ENCODE data around the gene REC8.

The REC8 gene

GRCh38 chr14:24139272-24139934, 32.5 kb upstream of the REC8 start:
- H3K9me3 ChIP-seq (ENCODE audit: control insufficient read depth in 1 of 2, low read length in 2 of 2), result no peaks in the 10 kb centered on the region
- peaks cover 14 to 49% of the 10 kb centered on the region in 2 donors for H3K4me1 ChIP-seq (ENCODE audit: control insufficient read depth in 1 of 2, insufficient read depth in 2 of 2, low read length in 2 of 2)
- H3K4me3 ChIP-seq (ENCODE audit: low read depth in 1 of 2, low read length in 2 of 2), result peak overlapping the region in 1 of 2 donors; percentile 3
- no peak overlapping the region for H3K27ac ChIP-seq (ENCODE audit: low read length)
- no peaks in the 10 kb centered on the region for H3K27me3 ChIP-seq (ENCODE audit: low read depth, low read length)
- H3K36me3 ChIP-seq (ENCODE audit: control insufficient read depth in 1 of 2, insufficient read depth in 2 of 2, low read length in 2 of 2), result peaks cover 20 to 34% of the 10 kb centered on the region in 2 donors

DNA sequence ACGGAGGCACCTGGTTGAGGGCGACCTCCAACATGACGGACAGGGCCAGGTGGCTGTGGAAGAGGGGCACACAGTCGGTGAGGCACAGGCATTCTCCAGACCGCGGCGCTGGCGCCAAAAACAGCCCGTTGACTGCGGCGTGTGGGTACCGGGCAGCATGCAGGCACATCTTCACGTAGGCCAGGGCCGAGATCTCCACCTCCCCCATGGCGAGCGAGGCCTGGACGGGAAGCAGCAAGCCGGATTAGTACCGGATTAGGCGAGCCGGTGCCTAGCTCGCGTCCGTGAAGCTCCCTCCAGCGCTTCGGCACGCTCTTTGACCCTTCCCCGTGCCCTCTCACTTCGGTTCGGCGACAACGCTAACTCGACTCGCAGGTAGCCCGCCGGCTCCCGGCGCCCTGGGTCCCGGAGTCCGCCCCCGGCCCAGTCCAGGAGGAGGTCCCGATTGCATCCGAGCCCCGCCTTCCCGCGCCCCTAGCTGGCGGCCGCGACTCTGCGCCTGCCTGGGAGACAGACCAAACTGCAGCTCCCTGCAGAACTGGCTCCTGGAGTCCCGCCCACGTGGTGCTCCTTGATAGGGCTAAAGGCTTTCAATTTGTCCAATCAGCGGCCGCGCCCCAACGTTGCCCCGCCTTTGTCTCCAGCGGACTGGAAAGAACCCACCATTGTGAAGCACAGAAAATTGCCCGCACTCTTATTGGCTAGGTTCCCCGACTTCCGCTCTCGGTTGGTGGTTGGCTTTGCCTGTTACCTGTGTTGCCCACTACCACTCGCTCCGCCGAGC, 30.6 kb upstream of the REC8 start, which contains the start of gene EMC9:
EMC9 (minus strand) TSS at position 495 of the 784 bp plus-strand sequence; CDS start at position 208, 287 bp downstream.
- H3K36me3 ChIP-seq (ENCODE audit: control insufficient read depth in 1 of 2, insufficient read depth in 2 of 2, low read length in 2 of 2), result peaks cover 20 to 34% of the 10 kb centered on the region in 2 donors
- H3K4me3 ChIP-seq (ENCODE audit: low read depth in 1 of 2, low read length in 2 of 2), result peak within 1 kb of the TSS; percentile 84 to 91
- peaks cover 18 to 57% of the 10 kb centered on the region in 2 donors for H3K4me1 ChIP-seq (ENCODE audit: control insufficient read depth in 1 of 2, insufficient read depth in 2 of 2, low read length in 2 of 2)
- H3K27ac ChIP-seq (ENCODE audit: low read length), result peak within 1 kb of the TSS; percentile 46
- H3K27me3 ChIP-seq (ENCODE audit: low read depth, low read length), result no peaks in the 10 kb centered on the region
- H3K9me3 ChIP-seq (ENCODE audit: control insufficient read depth in 1 of 2, low read length in 2 of 2), result no peaks in the 10 kb centered on the region

- Histone ChIP-seq H3K27ac (ENCODE audit: low read length) (no peak overlapping the region), H3K4me3 (ENCODE audit: low read depth in 1 of 2, low read length in 2 of 2) (no peak overlapping the region), H3K36me3 (ENCODE audit: control insufficient read depth in 1 of 2, insufficient read depth in 2 of 2, low read length in 2 of 2) (peaks cover 14 to 23% of the 10 kb centered on the region in 2 donors), H3K27me3 (ENCODE audit: low read depth, low read length) (no peaks in the 10 kb centered on the region), H3K9me3 (ENCODE audit: control insufficient read depth in 1 of 2, low read length in 2 of 2) (no peaks in the 10 kb centered on the region), H3K4me1 (ENCODE audit: control insufficient read depth in 1 of 2, insufficient read depth in 2 of 2, low read length in 2 of 2) (peaks cover 14 to 47% of the 10 kb centered on the region in 2 donors)
These were observed 28.4 kb upstream of the REC8 start for GRCh38 chr14:24143511-24143910.

DNA sequence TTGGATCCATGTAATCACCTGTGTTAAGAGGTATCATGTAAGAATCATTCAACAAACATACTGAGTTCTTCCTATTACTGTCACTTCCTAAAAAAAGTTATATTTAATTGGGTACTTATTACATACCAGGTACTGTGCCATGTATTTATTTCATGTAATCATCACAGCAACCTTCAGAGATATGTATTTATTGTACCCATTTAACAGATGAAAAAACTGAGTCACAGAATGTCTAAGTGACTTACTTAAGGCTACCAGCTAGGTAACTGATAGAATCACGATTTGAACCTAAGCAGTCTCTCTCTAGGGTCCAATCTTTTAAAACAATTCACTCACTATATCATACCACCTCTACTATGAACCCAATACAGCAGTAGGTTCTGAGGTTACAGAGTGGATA, 27.4 kb upstream of the REC8 start:
- Histone ChIP-seq H3K27ac (ENCODE audit: low read length) (peak overlapping the region; percentile 21), H3K4me1 (ENCODE audit: control insufficient read depth in 1 of 2, insufficient read depth in 2 of 2, low read length in 2 of 2) (peaks cover 16 to 47% of the 10 kb centered on the region in 2 donors), H3K36me3 (ENCODE audit: control insufficient read depth in 1 of 2, insufficient read depth in 2 of 2, low read length in 2 of 2) (peaks cover 7 to 16% of the 10 kb centered on the region in 2 donors), H3K9me3 (ENCODE audit: control insufficient read depth in 1 of 2, low read length in 2 of 2) (no peaks in the 10 kb centered on the region), H3K27me3 (ENCODE audit: low read depth, low read length) (no peaks in the 10 kb centered on the region), H3K4me3 (ENCODE audit: low read depth in 1 of 2, low read length in 2 of 2) (no peak overlapping the region)

- Histone ChIP-seq H3K27ac (ENCODE audit: low read length) (peak overlapping the region; percentile 90), H3K4me3 (ENCODE audit: low read depth in 1 of 2, low read length in 2 of 2) (peak overlapping the region; percentile 80 to 94)
These were observed 26.7 kb upstream of the REC8 start for GRCh38 chr14:24145219-24145618.

GRCh38 chr14:24145690-24146452, 26.0 kb upstream of the REC8 start:
- Histone ChIP-seq H3K4me3 (ENCODE audit: low read depth in 1 of 2, low read length in 2 of 2) (peak overlapping the region; percentile 80 to 94), H3K9me3 (ENCODE audit: control insufficient read depth in 1 of 2, low read length in 2 of 2) (no peaks in the 10 kb centered on the region), H3K27ac (ENCODE audit: low read length) (peak overlapping the region; percentile 90), H3K4me1 (ENCODE audit: control insufficient read depth in 1 of 2, insufficient read depth in 2 of 2, low read length in 2 of 2) (peaks cover 16 to 37% of the 10 kb centered on the region in 2 donors), H3K36me3 (ENCODE audit: control insufficient read depth in 1 of 2, insufficient read depth in 2 of 2, low read length in 2 of 2) (peaks cover 21 to 28% of the 10 kb centered on the region in 2 donors), H3K27me3 (ENCODE audit: low read depth, low read length) (no peaks in the 10 kb centered on the region)

More at GRCh38 chr14:24145219-24145618, 26.7 kb upstream of the REC8 start:
- H3K36me3 ChIP-seq (ENCODE audit: control insufficient read depth in 1 of 2, insufficient read depth in 2 of 2, low read length in 2 of 2), result peaks cover 14 to 21% of the 10 kb centered on the region in 2 donors
- H3K4me1 ChIP-seq (ENCODE audit: control insufficient read depth in 1 of 2, insufficient read depth in 2 of 2, low read length in 2 of 2), result peaks cover 16 to 43% of the 10 kb centered on the region in 2 donors
- no peaks in the 10 kb centered on the region for H3K9me3 ChIP-seq (ENCODE audit: control insufficient read depth in 1 of 2, low read length in 2 of 2)
- H3K27me3 ChIP-seq (ENCODE audit: low read depth, low read length), result no peaks in the 10 kb centered on the region

DNA sequence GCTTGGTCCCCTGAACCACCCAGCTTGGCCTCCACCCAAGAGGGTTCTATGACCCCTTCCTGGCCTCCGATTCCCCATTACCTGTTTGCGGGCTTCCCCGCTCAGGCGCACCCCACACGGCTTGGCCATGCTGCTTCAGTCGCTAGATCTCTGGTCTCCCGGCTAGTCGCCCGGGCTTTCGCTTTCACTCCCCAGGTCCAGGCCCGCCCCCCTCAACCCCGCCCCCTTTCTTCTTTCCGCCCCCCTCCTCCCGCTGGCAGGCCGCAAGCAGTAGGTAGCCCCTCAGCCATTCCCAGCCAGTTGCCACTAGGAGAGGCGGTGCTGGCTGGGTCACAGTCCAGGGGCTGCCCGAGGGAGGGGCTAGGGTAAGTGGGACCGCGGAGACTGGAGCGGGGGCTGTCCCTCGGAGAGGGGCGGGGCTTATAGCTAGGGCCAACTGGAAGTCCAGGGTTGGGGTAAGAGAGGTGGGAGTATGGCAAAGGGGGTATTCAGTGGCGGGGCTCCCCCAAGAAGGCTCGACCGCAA, 25.4 kb upstream of the REC8 start, which contains the start of gene PSME2:
PSME2 (minus strand) TSS at position 158 of the 525 bp plus-strand sequence; CDS start at position 129, 29 bp downstream.
- Histone ChIP-seq H3K27me3 (ENCODE audit: low read depth, low read length) (no peaks in the 10 kb centered on the region), H3K4me1 (ENCODE audit: control insufficient read depth in 1 of 2, insufficient read depth in 2 of 2, low read length in 2 of 2) (peaks cover 16 to 37% of the 10 kb centered on the region in 2 donors), H3K27ac (ENCODE audit: low read length) (peak within 1 kb of the TSS; percentile 90), H3K9me3 (ENCODE audit: control insufficient read depth in 1 of 2, low read length in 2 of 2) (no peaks in the 10 kb centered on the region), H3K36me3 (ENCODE audit: control insufficient read depth in 1 of 2, insufficient read depth in 2 of 2, low read length in 2 of 2) (peaks cover 27 to 34% of the 10 kb centered on the region in 2 donors), H3K4me3 (ENCODE audit: low read depth in 1 of 2, low read length in 2 of 2) (peak within 1 kb of the TSS; percentile 80 to 94)

- Histone ChIP-seq H3K27ac (ENCODE audit: low read length) (peak within 1 kb of the TSS; percentile 90), H3K9me3 (ENCODE audit: control insufficient read depth in 1 of 2, low read length in 2 of 2) (no peaks in the 10 kb centered on the region), H3K27me3 (ENCODE audit: low read depth, low read length) (no peaks in the 10 kb centered on the region), H3K36me3 (ENCODE audit: control insufficient read depth in 1 of 2, insufficient read depth in 2 of 2, low read length in 2 of 2) (peaks cover 33 to 40% of the 10 kb centered on the region in 2 donors), H3K4me1 (ENCODE audit: control insufficient read depth in 1 of 2, insufficient read depth in 2 of 2, low read length in 2 of 2) (peaks cover 16 to 32% of the 10 kb centered on the region in 2 donors), H3K4me3 (ENCODE audit: low read depth in 1 of 2, low read length in 2 of 2) (peak within 1 kb of the TSS; percentile 80 to 94)
These were observed 24.7 kb upstream of the REC8 start, which contains the start of gene RNF31 for GRCh38 chr14:24146978-24147760. Gene RNF31, plus strand, starts transcription at chr14:24147498. Its CDS starts 201 bp downstream, at chr14:24147699.

- H3K9me3 ChIP-seq (ENCODE audit: control insufficient read depth in 1 of 2, low read length in 2 of 2), result no peaks in the 10 kb centered on the region
- H3K4me1 ChIP-seq (ENCODE audit: control insufficient read depth in 1 of 2, insufficient read depth in 2 of 2, low read length in 2 of 2), result peaks cover 16 to 29% of the 10 kb centered on the region in 2 donors
- peak overlapping the region; percentile 80 to 94 for H3K4me3 ChIP-seq (ENCODE audit: low read depth in 1 of 2, low read length in 2 of 2)
These were observed 24.0 kb upstream of the REC8 start for GRCh38 chr14:24147761-24148428.

More at GRCh38 chr14:24147761-24148428, 24.0 kb upstream of the REC8 start:
- no peaks in the 10 kb centered on the region for H3K27me3 ChIP-seq (ENCODE audit: low read depth, low read length)
- H3K27ac ChIP-seq (ENCODE audit: low read length), result peak overlapping the region; percentile 64
- H3K36me3 ChIP-seq (ENCODE audit: control insufficient read depth in 1 of 2, insufficient read depth in 2 of 2, low read length in 2 of 2), result peaks cover 39 to 40% of the 10 kb centered on the region in 2 donors

Measured in muscle layer of duodenum (tissue), 2 donors.